ENCODE measurements around the gene NUTM2G.
"Not testable (repeated sequence)": the region's sequence is repeated elsewhere in the genome, so short reads cannot be mapped to it uniquely, and the experiment has no call there.

NUTM2G gene

DNA sequence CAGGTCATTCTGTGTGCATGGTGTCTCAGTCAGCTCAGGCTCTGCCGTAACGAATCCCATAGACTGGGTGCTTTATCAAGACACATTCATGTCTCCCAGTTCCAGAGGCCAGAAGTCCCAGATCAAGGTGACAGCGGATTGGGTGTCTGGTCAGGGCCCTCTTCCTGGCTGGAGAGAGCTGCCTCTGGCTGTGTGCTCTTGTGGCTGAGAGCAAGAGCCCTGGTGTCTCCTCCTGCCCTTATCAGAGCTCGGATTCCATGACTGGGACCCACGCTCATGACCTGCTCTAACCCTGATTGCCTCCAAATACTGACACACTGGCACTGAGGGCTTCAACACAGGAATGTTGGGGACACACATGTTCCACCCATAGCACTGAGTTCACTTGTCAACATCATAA, 6.1 kb downstream of the NUTM2G start:
- not testable (repeated sequence) for H3K36me3 Mint-ChIP-seq (ENCODE audit: low read depth); H3K4me1 Mint-ChIP-seq; H3K4me3 Mint-ChIP-seq; H3K9me3 Mint-ChIP-seq; H3K27me3 Mint-ChIP-seq; DNase-seq; ATAC-seq
- peak overlapping the region; percentile 54 for H3K27ac Mint-ChIP-seq

DNA sequence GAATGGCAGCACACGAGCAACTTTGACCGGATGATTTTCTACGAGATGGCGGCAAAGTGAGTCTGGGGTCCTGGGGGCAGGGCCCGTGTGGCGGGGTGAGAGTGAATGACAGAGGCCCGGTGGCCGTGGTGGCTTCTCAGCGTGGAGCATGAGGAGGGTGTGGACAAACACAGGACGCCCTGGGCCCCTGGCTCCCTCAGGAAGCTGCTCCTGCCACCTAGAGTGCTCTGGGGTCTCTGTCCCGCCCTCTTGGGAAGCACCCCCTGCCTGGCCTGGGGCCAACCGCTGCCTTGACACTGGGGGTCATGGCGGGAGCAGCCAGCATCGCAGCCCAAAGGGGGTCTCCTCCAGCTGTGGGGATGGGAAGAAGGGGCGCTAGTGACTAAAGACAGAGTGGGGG, 6.8 kb downstream of the NUTM2G start:
- H3K27ac Mint-ChIP-seq; H3K4me1 Mint-ChIP-seq; ATAC-seq; DNase-seq; H3K4me3 Mint-ChIP-seq; H3K9me3 Mint-ChIP-seq; H3K27me3 Mint-ChIP-seq; H3K36me3 Mint-ChIP-seq (ENCODE audit: low read depth): not testable (repeated sequence)

DNA sequence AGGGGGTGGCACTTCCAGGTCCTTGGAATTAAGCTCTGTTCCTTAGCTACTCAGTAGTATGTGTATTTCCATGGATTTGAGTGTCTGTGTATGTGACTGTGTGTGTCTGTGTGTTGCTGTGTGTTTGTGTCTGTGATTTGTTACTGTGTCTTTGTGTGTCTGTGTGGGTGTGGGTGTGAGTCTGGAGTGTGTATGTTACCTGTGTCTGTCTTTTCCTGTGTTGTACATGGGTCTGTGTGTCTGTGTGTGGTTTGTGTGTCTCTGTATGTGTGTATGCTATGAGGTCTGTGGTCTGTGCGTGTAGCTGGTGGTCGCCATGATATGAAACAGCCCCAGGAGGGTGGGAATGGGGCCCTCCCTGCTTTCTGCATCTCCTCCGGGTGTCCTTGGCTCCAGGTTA, 8.8 kb downstream of the NUTM2G start:
- H3K9me3 Mint-ChIP-seq; H3K4me3 Mint-ChIP-seq; H3K27me3 Mint-ChIP-seq; ATAC-seq; H3K36me3 Mint-ChIP-seq (ENCODE audit: low read depth); H3K27ac Mint-ChIP-seq; DNase-seq; H3K4me1 Mint-ChIP-seq: not testable (repeated sequence)

GRCh38 chr9:96938957-96939665, 10.5 kb downstream of the NUTM2G start:
- H3K36me3 Mint-ChIP-seq (ENCODE audit: low read depth); H3K27me3 Mint-ChIP-seq; DNase-seq; H3K9me3 Mint-ChIP-seq; H3K4me3 Mint-ChIP-seq; H3K27ac Mint-ChIP-seq; ATAC-seq; H3K4me1 Mint-ChIP-seq: not testable (repeated sequence)

DNA sequence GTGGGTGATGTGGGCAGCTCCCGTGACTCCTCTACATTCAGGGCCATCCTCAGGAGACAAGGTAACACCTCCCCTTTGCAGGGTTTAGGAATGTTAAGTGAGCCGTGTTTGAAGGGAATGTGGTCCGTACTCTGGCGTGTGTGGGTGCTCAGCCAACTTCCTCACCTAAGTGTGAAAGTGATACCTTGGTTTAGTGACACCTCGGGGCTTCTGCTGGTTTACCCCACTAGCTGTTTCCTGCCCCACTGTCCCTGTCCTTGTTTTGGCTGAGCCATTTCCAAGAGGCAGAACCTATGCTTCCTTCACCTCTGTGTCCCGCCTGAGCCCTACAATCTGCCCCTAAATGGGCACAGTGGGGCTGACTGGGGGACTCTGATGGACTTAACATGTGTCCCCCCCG, 12.3 kb downstream of the NUTM2G start:
- not testable (repeated sequence) for DNase-seq; H3K4me3 Mint-ChIP-seq; H3K27ac Mint-ChIP-seq; H3K4me1 Mint-ChIP-seq; H3K9me3 Mint-ChIP-seq; H3K27me3 Mint-ChIP-seq; H3K36me3 Mint-ChIP-seq (ENCODE audit: low read depth)
- peak; percentile 21 for ATAC-seq

DNA sequence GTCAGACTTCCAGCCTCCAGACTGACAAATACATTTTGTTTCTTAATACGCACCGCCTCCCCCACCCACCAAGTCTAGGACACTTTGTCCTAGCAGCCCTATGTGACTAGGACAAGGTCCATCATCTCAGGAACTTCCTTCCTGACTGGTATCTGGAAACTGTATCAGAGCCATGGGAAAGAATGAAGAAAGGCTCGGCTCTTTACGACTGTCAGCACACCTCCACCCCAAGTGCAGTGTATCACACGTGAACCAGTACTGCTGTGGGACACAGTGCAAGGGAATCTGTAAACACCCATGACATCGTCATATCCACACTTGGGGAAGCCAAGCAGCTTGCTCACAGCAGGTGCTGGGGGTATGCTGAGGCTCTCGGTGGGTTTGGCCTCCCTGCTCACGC, 13.0 kb downstream of the NUTM2G start:
- H3K36me3 Mint-ChIP-seq (ENCODE audit: low read depth); H3K9me3 Mint-ChIP-seq; DNase-seq; H3K4me1 Mint-ChIP-seq; H3K4me3 Mint-ChIP-seq; ATAC-seq; H3K27ac Mint-ChIP-seq; H3K27me3 Mint-ChIP-seq: not testable (repeated sequence)

GRCh38 chr9:96942181-96942580, 13.5 kb downstream of the NUTM2G start:
- H3K4me3 Mint-ChIP-seq; DNase-seq; H3K4me1 Mint-ChIP-seq; H3K9me3 Mint-ChIP-seq; H3K36me3 Mint-ChIP-seq (ENCODE audit: low read depth); H3K27me3 Mint-ChIP-seq; H3K27ac Mint-ChIP-seq: not testable (repeated sequence)
- peak; percentile 14 for ATAC-seq

DNA sequence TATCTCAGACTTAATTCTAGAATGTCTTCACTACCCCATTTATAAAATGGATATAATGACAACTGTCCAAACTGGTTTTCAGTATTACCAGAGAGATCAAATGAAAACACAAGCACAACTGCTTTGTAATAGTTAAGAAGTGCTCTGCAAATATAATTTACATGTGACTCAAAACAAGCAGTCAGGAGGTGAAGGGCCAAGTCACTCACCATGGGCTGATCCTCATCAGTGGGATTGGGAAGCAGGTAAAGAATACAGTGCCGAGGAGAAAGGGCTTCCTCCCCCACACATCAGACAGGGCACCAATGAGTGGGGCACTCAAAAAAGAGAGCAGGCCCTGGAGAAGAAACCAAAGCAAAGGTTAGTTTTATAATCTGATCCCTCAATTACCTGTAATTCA, 20.7 kb downstream of the NUTM2G start:
- ATAC-seq, DNase-seq, H3K9me3 Mint-ChIP-seq, H3K27me3 Mint-ChIP-seq, H3K4me1 Mint-ChIP-seq, H3K4me3 Mint-ChIP-seq, H3K27ac Mint-ChIP-seq: not testable (repeated sequence)
- peaks cover 13% of the 10 kb centered on the region for H3K36me3 Mint-ChIP-seq (ENCODE audit: low read depth)

DNA sequence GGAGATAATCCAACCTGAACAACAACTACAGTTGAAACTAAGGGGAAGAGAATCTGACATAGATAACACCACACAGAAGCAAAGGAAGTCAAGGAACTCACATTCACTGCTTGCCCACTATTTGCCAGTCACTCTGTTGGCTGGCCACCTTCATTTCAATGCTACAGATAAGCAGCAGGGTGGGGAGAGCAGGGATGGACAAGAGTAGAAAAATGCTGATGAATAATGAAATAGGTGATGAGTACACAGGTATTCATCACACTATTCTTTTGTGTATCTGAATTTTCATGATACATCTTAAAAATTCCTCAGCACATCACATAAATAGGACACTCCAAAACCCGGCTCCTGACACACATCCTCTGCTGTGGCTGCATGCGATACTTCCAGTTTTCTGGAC, 21.9 kb downstream of the NUTM2G start:
- not testable (repeated sequence) for H3K4me3 Mint-ChIP-seq, H3K4me1 Mint-ChIP-seq, H3K27me3 Mint-ChIP-seq, ATAC-seq, DNase-seq, H3K27ac Mint-ChIP-seq, H3K9me3 Mint-ChIP-seq
- peaks cover 13% of the 10 kb centered on the region for H3K36me3 Mint-ChIP-seq (ENCODE audit: low read depth)

- ATAC-seq, H3K27ac Mint-ChIP-seq: not testable (repeated sequence)
Measured at GRCh38 chr9:96967591-96967990, 38.9 kb downstream of the NUTM2G start.

GRCh38 chr9:96972552-96972951, 43.9 kb downstream of the NUTM2G start:
- DNase-seq; H3K9me3 Mint-ChIP-seq; H3K27me3 Mint-ChIP-seq; H3K36me3 Mint-ChIP-seq (ENCODE audit: low read depth): not testable (repeated sequence)
- Mint-ChIP-seq H3K4me1 (peaks cover 25% of the 10 kb centered on the region), H3K27ac (peak overlapping the region; percentile 63), H3K4me3 (peak overlapping the region; percentile 24)
- peak; percentile 65 for ATAC-seq

More at GRCh38 chr9:96967591-96967990, 38.9 kb downstream of the NUTM2G start:
- not testable (repeated sequence) for H3K4me1 Mint-ChIP-seq; H3K4me3 Mint-ChIP-seq; DNase-seq; H3K9me3 Mint-ChIP-seq; H3K27me3 Mint-ChIP-seq; H3K36me3 Mint-ChIP-seq (ENCODE audit: low read depth)

GRCh38 chr9:96974037-96974436, 45.4 kb downstream of the NUTM2G start:
- H3K27me3 Mint-ChIP-seq; ATAC-seq; H3K36me3 Mint-ChIP-seq (ENCODE audit: low read depth); H3K27ac Mint-ChIP-seq; H3K4me3 Mint-ChIP-seq; H3K9me3 Mint-ChIP-seq; DNase-seq: not testable (repeated sequence)
- H3K4me1 Mint-ChIP-seq: peaks cover 29% of the 10 kb centered on the region

DNA sequence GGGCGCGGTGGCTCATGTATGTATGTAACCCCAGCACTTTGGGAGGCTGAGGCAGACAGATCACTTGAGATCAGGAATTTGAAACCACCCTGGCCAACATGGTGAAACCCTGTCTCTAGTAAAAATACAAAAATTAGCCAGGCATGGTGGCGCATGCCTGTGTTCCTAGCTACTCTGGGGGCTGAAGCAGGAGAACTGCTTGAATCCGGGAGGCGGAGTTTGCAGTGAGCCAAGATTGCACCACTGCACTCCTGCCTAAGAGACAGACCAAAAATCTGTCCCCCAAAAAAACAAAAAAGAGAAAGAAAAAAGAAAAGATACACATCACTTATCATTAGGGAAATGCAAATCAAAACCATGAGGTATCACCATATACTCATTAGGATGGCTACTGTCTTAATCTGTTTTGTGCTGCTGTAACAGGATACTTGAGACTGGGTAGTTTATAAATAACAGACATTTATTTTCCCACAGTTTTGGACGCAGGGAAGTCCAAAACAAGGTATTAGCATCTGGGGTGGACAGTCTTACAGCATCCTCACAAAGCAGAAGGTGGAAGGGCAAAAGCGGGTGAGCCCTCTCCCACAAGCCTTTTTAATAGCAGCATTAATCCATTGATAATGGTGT, 55.0 kb downstream of the NUTM2G start:
- not testable (repeated sequence) for H3K27me3 Mint-ChIP-seq; DNase-seq; H3K9me3 Mint-ChIP-seq; H3K36me3 Mint-ChIP-seq (ENCODE audit: low read depth); H3K4me3 Mint-ChIP-seq; ATAC-seq; H3K27ac Mint-ChIP-seq
- peaks cover 16% of the 10 kb centered on the region for H3K4me1 Mint-ChIP-seq

- H3K4me3 Mint-ChIP-seq; ATAC-seq; H3K36me3 Mint-ChIP-seq (ENCODE audit: low read depth); DNase-seq; H3K9me3 Mint-ChIP-seq; H3K27me3 Mint-ChIP-seq; H3K27ac Mint-ChIP-seq: not testable (repeated sequence)
- peaks cover 16% of the 10 kb centered on the region for H3K4me1 Mint-ChIP-seq
Measured at GRCh38 chr9:96984139-96984538, 55.5 kb downstream of the NUTM2G start.

GRCh38 chr9:96984887-96985286, 56.2 kb downstream of the NUTM2G start:
- not testable (repeated sequence) for H3K9me3 Mint-ChIP-seq; ATAC-seq; H3K27ac Mint-ChIP-seq; H3K36me3 Mint-ChIP-seq (ENCODE audit: low read depth); H3K27me3 Mint-ChIP-seq; DNase-seq; H3K4me3 Mint-ChIP-seq
- H3K4me1 Mint-ChIP-seq: peaks cover 20% of the 10 kb centered on the region

Data from activated naive CD8-positive, alpha-beta T cell treated with anti-CD3 and anti-CD28 coated beads, Interleukin-2, amount 50 U/mL, for 24 hours (primary cell).